GM19372 (cell line): ENCODE results near the gene BRWD1.

Source experiments
- ATAC-seq: cut with Tn5 transposase; IDR thresholded peaks from one replicate; pipeline ENCODE4 v1.9.1; 2021; ENCODE audit warnings: mild to moderate bottlenecking, low read depth, moderate library complexity; ENCODE audit not compliant: unreplicated experiment

The BRWD1 gene

GRCh38 chr21:39313571-39314142 lies at the start of gene BRWD1:
Gene BRWD1 (minus strand): TSS chr21:39313632. CDS start chr21:39313491, 141 bp downstream.
- ATAC-seq = peak; percentile 48

DNA sequence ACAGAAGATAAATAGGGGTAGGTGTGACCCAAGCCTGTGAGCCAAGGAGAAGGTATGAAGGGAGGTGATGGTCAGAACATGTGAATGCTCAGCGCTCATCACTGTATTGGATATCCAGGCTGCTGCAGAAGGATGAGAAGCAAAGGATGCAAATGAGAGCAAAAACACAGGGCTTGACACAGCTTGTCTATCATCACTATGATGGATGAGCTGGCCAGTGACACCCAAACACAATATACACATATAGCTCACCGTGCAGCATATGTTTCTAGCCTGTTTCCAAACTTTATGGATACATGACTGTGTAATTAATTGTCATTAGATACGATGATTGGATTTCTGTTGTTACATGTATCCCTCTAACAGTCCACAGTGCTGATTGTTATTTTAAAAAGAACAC lies 49.3 kb upstream of the BRWD1 start:
- no peak for ATAC-seq

DNA sequence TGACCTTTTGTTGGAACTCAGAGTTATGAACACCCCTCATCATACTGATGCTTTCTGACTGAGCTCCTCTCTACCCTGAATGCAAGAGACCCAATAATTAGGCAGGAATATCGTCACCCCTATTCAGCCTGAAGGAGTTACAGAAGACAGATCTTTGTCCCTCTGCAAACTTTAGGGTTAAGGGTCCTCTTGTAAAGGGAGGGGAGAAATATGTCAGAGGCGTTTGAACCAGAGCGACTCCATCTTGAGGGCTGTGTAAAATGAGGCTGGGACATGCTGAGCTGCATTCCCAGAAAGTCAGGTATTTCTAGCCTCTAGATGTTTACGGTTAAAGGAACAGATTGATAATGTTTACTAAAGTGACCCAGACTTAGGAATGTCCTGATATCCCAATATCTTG lies 46.0 kb upstream of the BRWD1 start:
- no peak for ATAC-seq

DNA sequence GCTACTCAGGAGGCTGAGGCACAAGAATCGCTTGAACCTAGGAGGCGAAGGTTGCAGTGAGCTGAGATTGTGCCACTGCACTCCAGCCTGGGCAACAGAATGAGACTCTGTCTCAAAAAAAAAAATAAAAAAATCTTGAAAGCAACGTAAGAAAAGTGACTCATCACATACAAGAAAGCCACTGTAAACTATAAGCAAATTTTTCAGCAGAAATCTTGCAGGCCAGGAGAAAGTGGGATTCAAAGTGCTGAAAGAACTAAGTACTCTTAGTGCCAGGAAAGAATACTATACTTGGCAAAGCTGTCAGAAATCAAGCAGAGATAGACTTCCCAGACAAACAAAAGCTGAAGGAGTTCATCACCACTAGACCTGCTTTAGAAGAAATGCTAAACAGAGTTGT lies 39.9 kb upstream of the BRWD1 start:
- ATAC-seq = no peak

DNA sequence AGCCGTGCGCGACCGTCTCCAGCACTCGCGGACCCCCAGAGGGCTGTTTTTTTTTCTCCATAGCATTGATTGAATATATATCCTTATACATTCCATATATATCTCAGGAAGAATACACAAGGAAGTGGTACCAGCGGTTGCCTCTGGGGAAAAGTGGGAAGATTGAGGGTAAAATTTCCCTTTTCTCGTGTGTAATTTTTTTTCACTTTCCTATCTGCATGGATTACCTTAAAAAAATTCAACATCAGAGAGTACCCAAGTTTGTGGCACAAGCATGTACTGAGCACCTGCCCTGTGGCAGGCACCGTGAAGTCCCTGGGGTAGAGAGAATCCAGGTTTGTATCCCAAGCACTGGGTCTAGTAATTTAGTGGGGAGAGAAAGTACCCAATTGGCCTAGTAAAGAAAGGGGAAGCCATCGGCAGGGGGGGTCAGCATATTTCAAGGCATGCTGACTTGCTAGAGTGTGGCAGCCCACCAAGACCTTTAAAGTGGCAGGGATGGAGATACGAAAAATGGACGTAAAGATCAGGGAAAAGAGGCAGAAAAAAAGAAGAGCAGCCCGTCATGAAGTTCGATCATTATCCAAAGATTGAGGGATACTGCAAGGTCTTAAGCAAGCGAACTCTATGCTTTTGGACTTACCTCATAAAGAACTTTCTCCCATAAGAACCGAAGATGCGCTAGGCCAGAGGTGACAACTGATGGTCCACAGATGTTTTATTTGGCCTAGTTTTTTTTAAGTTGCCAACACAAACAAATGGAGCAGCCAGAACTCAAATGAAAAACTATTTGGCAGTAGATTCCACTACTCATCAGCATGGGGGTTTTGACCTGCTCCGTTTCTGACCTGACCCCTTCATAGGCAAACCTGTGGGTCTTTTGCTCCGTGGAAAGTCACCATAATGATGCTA lies 36.9 kb upstream of the BRWD1 start:
- no peak for ATAC-seq

DNA sequence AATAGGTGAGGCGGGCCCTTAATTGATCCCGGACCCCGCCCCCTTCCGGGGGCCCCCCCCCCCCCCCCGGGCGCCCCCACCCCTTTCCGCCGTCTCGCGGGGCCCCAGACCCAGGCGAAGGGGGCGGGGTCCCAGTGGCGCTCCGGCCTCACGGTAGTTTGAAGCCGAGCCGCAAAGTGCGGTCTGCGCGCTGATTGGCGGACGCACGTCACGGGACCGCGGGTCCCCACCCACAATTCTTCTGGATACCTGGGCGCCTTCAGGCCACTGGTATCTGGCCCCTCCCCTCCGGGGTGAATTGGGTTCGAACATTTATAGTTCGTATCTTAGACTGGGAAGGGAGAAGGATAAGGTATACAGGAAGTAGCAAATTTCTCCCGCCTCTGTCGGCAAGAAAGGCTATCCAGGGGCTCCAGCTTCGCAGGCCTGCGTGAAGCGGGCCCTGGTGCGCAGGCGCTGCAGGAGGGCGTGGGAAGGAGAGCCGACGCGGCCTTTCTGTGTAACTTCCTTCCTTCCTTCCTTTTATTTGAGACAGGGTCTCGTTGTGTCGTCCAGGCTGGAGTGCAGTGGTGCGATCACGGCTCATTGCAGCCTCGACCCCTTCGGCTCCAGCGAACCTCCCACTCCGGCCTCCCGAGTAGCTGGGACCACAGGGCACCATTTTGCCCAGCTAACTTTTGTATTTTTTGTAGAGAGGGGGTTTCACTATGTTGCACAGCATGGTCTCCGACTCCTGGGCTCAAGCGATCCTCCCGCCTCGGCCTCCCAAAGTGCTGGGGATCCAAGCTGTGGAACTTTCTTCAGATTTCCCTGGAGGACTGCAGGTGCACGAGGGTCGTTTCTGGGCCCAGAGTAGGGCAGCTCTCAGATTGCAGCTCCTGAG lies 36.0 kb upstream of the BRWD1 start:
- ATAC-seq = peak; percentile 86

DNA sequence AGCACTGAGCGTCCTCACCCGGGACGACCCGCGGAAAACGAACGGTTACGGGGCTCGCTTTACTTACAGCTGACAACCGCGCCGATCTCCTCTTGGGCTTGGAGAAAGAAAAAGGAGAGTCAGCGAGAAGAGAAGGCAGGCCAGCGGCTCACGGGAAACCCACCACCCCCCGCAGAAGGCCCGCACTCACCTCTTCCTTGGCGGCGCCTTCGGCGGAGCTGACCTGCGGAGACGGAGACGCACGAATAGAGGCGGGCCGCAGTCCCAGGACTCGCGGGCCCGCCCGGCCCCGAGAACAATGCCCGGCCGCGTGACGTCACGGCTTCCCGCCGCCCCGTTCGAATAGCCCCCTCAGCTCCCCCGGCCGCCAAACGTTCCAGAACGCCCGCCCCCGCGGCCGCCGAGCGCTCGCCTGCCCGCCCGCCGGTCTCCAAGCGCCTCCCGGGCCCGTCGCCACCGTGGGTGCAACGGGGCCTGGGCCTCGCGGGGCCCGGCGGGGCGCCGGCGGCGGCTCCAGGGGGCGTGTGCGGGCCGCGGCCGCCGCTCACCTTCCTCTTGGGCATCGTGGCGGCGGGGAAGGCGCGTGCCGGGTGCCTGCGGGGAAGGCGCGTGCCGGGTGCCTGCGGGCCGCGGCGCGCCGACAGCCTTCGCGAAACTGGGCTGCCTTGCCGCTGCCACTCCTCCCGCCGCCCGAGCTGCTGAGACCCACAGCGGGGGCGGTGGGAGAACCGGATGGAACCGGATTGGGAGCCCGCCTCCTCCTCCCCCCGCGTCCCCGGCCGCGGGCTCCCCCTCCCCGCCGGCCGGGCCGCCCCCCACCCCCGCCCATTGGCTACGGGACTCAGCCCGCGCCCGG lies 35.2 kb upstream of the BRWD1 start, which contains the start of gene HMGN1:
Gene HMGN1 (minus strand): TSS at position 734 of the 856 bp plus-strand sequence. CDS start 171 bp downstream, at position 563.
- peak; percentile 49 for ATAC-seq

DNA sequence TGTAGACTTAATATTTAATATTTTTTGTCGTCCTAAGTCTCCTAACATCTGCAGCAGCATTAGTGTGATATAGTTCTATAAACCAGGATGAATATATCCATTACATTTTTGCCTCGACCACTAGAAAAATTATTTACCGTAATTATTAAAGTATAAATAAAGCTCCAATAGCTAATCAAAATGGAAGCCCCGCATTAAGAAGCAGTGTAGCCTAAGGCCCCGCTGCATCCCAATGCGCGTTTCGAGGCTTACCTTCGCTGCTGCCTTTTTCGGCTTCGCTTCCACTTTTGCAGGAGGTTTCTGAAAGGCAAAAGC lies 34.6 kb upstream of the BRWD1 start:
- ATAC-seq = no peak

DNA sequence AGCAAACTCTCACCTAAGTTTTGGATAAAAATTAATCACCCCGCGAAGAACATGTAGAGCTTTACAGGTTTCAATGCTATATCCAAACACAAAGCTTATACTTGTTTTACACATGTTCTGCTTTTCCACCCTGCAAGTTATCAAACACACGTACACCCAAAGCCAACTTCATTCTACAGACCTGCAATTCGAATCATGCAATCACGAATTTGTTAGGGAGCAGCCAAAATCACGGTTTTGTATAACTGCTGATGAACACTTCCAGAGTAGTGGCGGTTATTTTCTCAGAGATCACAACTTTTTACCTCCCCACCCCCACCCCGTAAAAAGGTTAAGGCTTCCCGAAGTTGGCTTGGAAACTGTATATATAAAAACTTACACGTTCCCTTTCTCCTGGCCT lies 34.1 kb upstream of the BRWD1 start:
- no peak for ATAC-seq

- no peak for ATAC-seq
Measured at GRCh38 chr21:39346671-39347331, 33.4 kb upstream of the BRWD1 start.

DNA sequence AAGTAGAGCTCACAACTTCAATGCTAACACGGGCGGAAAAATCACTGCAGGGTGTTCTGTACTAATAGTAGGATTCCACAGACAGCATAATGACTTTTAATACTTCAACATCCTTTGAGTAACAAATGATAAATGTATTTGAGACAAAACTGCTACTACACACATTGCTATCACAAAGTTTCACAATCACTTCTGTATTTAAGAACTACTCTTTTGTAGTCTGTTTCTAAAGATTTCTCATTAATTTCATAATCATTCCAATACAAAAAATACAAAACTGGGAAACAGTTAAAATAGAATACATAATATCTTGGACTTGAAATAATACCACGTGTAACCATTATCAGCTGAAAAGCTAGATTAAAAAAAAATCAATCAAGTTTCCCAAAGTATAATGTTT lies 32.8 kb upstream of the BRWD1 start:
- ATAC-seq = no peak

- no peak for ATAC-seq
Measured at GRCh38 chr21:39345440-39345839, 32.0 kb upstream of the BRWD1 start.

- ATAC-seq = no peak
Measured at GRCh38 chr21:39344848-39345247, 31.4 kb upstream of the BRWD1 start.

DNA sequence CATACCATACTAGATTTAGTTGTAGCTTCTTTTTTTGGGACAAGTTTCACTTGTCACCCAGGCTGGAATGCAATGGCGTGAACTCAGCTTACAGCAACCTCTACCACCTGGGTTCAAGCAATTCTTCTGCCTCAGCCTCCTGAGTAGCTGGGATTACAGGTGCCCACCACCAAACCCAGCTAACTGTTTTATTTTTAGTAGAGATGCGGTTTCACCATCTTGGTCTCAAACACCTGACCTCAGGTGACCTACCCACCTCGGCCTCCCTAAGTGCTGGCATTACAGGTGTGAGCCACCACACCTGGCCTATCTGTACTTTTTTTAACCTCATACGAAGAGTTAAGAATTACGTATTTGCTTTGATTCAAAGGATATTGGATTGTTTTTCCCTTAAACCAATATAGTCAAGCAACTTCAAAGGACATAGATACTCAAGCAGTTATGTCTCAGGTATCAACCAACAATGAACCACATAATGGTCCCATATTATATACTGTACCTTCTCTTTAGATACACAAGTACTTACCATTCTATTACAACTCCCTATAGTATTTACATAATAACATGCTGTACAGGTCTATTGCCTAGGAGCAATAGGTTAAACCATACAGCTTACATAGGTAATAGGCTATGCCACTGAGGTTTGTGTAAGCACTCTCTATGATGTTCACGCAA lies 28.0 kb upstream of the BRWD1 start:
- ATAC-seq = no peak

DNA sequence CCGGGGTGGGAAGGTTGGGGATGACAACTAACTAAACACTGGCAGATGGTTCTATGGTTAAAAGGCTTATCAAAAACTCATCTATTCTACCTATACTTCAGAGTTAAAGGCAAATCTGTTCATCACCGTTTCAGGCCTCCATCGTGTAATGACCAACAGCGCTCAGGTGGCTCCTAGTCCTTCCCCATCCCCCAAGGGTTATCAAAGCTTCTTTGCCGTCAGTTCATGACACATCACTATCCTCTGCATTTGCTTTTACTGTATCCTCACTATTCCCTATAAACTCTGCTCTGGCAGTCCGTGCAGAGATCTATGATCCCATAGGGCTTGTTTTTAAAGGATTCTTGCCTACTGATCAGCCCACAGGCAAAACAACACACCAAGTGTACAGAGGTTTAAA lies 27.3 kb upstream of the BRWD1 start:
- no peak for ATAC-seq

DNA sequence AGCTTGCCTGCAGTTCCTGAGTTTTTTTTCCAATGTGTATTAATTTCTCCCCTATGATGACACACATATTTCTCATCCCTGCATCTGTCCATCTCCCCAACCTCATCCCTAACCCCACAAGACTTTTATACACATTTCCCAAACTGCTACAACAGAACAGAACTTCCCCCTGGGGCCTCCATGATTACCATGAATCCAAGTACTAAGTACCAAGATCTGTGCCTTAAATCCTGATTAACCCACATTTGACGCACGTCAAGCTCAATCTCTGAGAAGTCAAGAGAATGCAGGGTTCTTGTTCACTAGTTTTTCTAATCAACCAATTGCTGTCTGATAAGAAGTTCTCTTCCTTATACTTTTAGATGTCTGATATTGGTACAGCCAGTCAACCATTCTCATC lies 25.8 kb upstream of the BRWD1 start:
- ATAC-seq = no peak

DNA sequence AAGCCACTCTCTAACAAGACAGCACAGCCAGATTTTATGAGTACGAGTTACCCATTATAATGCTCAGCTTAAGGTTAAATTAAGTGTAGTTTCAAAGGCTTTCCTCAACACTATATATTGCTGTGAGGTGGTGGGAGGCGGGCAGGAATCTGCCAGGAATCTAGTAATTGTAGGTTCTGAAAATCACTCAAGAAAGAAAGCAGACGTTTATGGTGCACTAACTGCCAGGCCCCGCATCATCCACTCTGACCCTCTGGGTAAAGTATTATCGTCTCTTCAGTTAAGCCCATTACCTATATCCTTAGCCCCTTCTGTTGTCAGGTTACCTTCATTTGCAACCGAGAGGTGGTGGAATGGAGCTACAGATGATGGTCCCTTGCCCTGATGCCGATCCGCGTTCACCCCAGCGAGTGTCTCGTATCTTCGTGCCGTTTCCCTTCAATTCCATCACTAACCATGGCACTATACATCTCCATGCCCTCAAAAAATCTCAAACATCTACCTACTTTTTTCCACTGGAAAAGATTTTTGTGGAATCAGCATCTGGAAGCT lies 23.1 kb upstream of the BRWD1 start:
- ATAC-seq = no peak

GRCh38 chr21:39334611-39335010 lies 21.2 kb upstream of the BRWD1 start:
- ATAC-seq = no peak

DNA sequence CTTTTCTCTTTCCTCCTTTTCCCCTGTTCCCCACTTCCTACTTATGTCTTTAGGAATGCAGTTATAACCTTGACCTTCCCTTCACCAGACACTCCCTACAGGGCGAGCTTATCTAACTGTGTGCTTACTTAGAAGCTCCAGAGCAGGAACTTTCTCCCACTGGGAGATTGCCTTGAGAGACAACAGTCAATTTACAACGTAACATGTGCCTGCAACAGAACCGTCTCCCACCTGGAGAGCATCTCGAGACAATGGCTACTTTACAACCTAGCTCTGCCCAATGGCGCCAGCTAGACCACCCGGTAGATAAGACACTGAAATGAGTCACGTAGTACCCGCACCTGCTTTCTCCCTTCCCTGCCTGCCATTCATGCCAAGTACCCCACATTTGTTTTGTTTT lies 18.7 kb upstream of the BRWD1 start:
- no peak for ATAC-seq
